Keratinocyte (primary cell): ENCODE measurements around the gene NCS1. TPM values are rescaled to one million over a fixed set of nuclear protein-coding genes. Genes with fewer than 3 reads are reported as not detected.

Experiments used
- DNase-seq: peaks from one replicate; pipeline ENCODE4 v3.0.0-alpha.2; 2011; ENCODE audit warnings: low read depth, missing footprints, low spot score
- FAIRE-seq: peaks from 2 replicates; lab custom pipeline; 2011; peaks lifted over from hg19 to GRCh38; lab: Jason Lieb, UNC
- H2AFZ ChIP-seq: 2 replicates; pipeline ENCODE4 v1.6.0; 2012; ENCODE audit warnings: low read length, control low read depth, inconsistent platforms; ENCODE audit not compliant: control insufficient read depth
- H3K27ac ChIP-seq: 2 replicates; pipeline ENCODE4 v1.5.1; 2011; ENCODE audit warnings: low read length; ENCODE audit not compliant: control insufficient read depth, insufficient read depth
- H3K27me3 ChIP-seq: 3 replicates; pipeline ENCODE4 v1.6.0; 2011; ENCODE audit warnings: low read length; ENCODE audit not compliant: control insufficient read depth, insufficient read depth; ENCODE audit errors: extremely low read depth
- H3K36me3 ChIP-seq, 2 experiments: 2 replicates in 1 of 2; 3 replicates in 1 of 2; pipeline ENCODE4 v1.5.1; 2011; ENCODE audit warnings: low read length in 2 of 2, mild to moderate bottlenecking in 1 of 2; ENCODE audit not compliant: control insufficient read depth in 2 of 2, insufficient read depth in 2 of 2; ENCODE audit errors: extremely low read depth in 1 of 2
- H3K4me1 ChIP-seq: 3 replicates; pipeline ENCODE4 v1.5.1; 2011; ENCODE audit warnings: low read length; ENCODE audit not compliant: control insufficient read depth, insufficient read depth; ENCODE audit errors: extremely low read depth
- H3K4me2 ChIP-seq: 3 replicates; pipeline ENCODE4 v1.6.0; 2011; ENCODE audit warnings: low read depth, low read length; ENCODE audit not compliant: control insufficient read depth, insufficient read depth; ENCODE audit errors: extremely low read depth
- H3K4me3 ChIP-seq, 3 experiments: fragments of 200-600 bp in 1 of 3; sonication (generic) in 1 of 3; 2 replicates in 2 of 3; 3 replicates in 1 of 3; pipeline ENCODE4 v1.5.1; 2011 to 2016; ENCODE audit warnings: low read length in 3 of 3, mild to moderate bottlenecking in 3 of 3, control low read depth in 2 of 3, inconsistent platforms in 1 of 3, low read depth in 1 of 3, mixed read lengths in 1 of 3, mixed run types in 1 of 3, moderate library complexity in 1 of 3; ENCODE audit not compliant: control insufficient read depth in 2 of 3, insufficient read depth in 2 of 3; ENCODE audit errors: extremely low read depth in 1 of 3
- H3K79me2 ChIP-seq: 2 replicates; pipeline ENCODE4 v1.6.0; 2012; ENCODE audit warnings: low read length; ENCODE audit not compliant: control insufficient read depth, insufficient read depth
- H3K9ac ChIP-seq: 3 replicates; pipeline ENCODE4 v1.6.0; 2011; ENCODE audit warnings: low read length; ENCODE audit not compliant: control insufficient read depth, insufficient read depth; ENCODE audit errors: extremely low read depth
- H3K9me1 ChIP-seq: 3 replicates; pipeline ENCODE4 v1.6.0; 2011; ENCODE audit warnings: low read length; ENCODE audit not compliant: control insufficient read depth, insufficient read depth; ENCODE audit errors: extremely low read depth
- H3K9me3 ChIP-seq: 2 replicates; pipeline ENCODE4 v1.5.1; 2012; ENCODE audit warnings: low read depth, low read length; ENCODE audit not compliant: control insufficient read depth
- H4K20me1 ChIP-seq: 3 replicates; pipeline ENCODE4 v1.6.0; 2011; ENCODE audit warnings: low read length; ENCODE audit not compliant: control insufficient read depth, insufficient read depth; ENCODE audit errors: extremely low read depth
- EZH2 ChIP-seq: IDR thresholded peaks from one replicate; pipeline ENCODE4 v1.6.1; 2012; ENCODE audit warnings: inconsistent platforms, mild to moderate bottlenecking, low read length, moderate library complexity
- dilution Hi-C: fragments of 300-500 bp; cut with MboI; formaldehyde crosslinking; loops from one replicate; pipeline ENCODE4 v1.7.0; 2020; ENCODE audit warnings: low sequenced_read_pairs; ENCODE audit not compliant: extremely low pct_ligation_motif_present
- polyA plus RNA-seq, 5 experiments: library from polyadenylated mRNA; depleted of rRNA in 3 of 5; stranded (reverse) in 3 of 5; stranded (forward) in 1 of 5; unstranded in 1 of 5; fragments of >200 nt; gene quantifications; 1 replicate in 1 of 5; 2 replicates in 3 of 5; 3 replicates in 1 of 5; pipeline versions ENCODE4 v1.2.1 to v1.2.3, GENCODE V29; 2011 to 2012; ENCODE audit warnings: missing spikeins in 2 of 5, low read depth in 1 of 5, low replicate concordance in 1 of 5
- TF ChIP-seq, protein P1 (sequence below), 3 experiments: IDR thresholded peaks in 1 of 3; conservative IDR thresholded peaks in 1 of 3; optimal IDR thresholded peaks in 1 of 3; 2 replicates in 2 of 3; 3 replicates in 1 of 3; pipeline versions ENCODE3 to v1.5.1; 2011; ENCODE audit warnings: low read length in 3 of 3, mild to moderate bottlenecking in 3 of 3, moderate library complexity in 2 of 3, control low read depth in 1 of 3, inconsistent platforms in 1 of 3; ENCODE audit not compliant: insufficient read depth in 2 of 3; ENCODE audit errors: extremely low read depth in 1 of 3

The NCS1 gene
- polyA plus RNA-seq, 1 donor (not counting 4 experiments of a cell fraction or from before 2014, with no cell fraction given): 49.1 TPM

DNA sequence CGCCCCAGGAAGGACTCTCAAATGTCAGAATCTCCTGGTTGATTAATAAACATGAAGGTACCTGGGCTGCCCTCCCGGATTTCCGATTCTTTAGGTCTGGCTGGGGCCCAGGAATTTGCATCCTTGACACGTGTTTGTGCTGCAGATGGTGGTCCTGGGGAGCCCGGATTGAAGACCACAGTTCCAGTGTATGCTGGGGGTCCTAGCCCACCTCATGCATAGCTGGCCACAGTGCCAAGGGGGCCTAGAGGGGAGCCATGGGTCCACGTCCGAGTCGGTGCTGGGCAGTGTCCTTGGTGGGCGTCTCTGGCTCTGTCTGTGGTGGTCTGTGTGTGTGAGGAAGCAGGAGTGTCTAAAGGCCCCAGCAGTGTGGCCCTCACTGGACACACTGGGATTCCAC, 3.2 kb downstream of the NCS1 start:
- dilution Hi-C loops: no loop called here
- H3K79me2 ChIP-seq: peaks cover 59% of the 10 kb centered on the region
- no peak overlapping the region for H3K9ac ChIP-seq
- peaks cover 10 to 11% of the 10 kb centered on the region in 2 experiments for H3K36me3 ChIP-seq
- no peaks in the 10 kb centered on the region for H3K9me3 ChIP-seq
- H4K20me1 ChIP-seq: peaks cover 13% of the 10 kb centered on the region
- DNase-seq: no peak
- FAIRE-seq: no peak
- H3K4me1 ChIP-seq: peaks cover 11% of the 10 kb centered on the region
- no peak overlapping the region for H2AFZ ChIP-seq
- TF ChIP-seq, protein P1, sequence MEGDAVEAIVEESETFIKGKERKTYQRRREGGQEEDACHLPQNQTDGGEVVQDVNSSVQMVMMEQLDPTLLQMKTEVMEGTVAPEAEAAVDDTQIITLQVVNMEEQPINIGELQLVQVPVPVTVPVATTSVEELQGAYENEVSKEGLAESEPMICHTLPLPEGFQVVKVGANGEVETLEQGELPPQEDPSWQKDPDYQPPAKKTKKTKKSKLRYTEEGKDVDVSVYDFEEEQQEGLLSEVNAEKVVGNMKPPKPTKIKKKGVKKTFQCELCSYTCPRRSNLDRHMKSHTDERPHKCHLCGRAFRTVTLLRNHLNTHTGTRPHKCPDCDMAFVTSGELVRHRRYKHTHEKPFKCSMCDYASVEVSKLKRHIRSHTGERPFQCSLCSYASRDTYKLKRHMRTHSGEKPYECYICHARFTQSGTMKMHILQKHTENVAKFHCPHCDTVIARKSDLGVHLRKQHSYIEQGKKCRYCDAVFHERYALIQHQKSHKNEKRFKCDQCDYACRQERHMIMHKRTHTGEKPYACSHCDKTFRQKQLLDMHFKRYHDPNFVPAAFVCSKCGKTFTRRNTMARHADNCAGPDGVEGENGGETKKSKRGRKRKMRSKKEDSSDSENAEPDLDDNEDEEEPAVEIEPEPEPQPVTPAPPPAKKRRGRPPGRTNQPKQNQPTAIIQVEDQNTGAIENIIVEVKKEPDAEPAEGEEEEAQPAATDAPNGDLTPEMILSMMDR (optimal IDR thresholded peaks at IDR 0.05 in 1 of 3, IDR thresholded peaks at IDR 0.05 in 1 of 3, conservative IDR thresholded peaks at IDR 0.05 in 1 of 3; ENCODE audit: extremely low read depth in 1 of 3, insufficient read depth in 2 of 3, low read length in 3 of 3): no peak
- TF ChIP-seq EZH2: no peak
- H3K9me1 ChIP-seq: no peaks in the 10 kb centered on the region
- no peak overlapping the region for H3K4me2 ChIP-seq
- no peak overlapping the region for H3K4me3 ChIP-seq
- no peaks in the 10 kb centered on the region for H3K27me3 ChIP-seq
- H3K27ac ChIP-seq: no peak overlapping the region

DNA sequence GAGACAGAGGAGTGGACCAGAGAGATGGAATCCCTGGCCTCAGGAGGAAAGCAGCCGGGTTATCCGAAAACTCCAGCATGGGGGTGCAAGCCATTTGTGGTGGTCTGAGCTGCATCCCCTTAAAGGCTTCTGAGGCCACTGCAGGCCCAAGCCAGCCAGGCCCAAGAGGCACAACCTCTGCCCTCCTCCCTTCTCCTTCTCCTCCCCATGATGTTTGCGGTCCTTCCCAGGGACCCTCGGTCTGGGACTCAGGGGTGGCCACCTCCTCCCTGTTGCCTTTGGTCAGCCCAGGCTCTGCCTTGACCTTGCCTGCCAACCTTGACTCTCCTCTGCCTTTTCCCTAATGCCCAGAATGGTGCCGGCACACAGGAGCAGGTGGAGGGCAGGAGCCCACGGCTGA, 4.6 kb downstream of the NCS1 start:
- Histone ChIP-seq H3K36me3 (peaks cover 10 to 17% of the 10 kb centered on the region in 2 experiments), H3K4me2 (no peak overlapping the region), H3K9ac (no peak overlapping the region), H3K4me3 (no peak overlapping the region), H3K4me1 (peaks cover 9% of the 10 kb centered on the region), H3K9me1 (no peaks in the 10 kb centered on the region), H2AFZ (no peak overlapping the region), H4K20me1 (peaks cover 13% of the 10 kb centered on the region), H3K79me2 (peaks cover 72% of the 10 kb centered on the region), H3K27me3 (no peaks in the 10 kb centered on the region), H3K27ac (no peak overlapping the region), H3K9me3 (no peaks in the 10 kb centered on the region)
- DNase-seq: no peak
- no peak for FAIRE-seq
- TF ChIP-seq, protein P1 (optimal IDR thresholded peaks at IDR 0.05 in 1 of 3, IDR thresholded peaks at IDR 0.05 in 1 of 3, conservative IDR thresholded peaks at IDR 0.05 in 1 of 3; ENCODE audit: extremely low read depth in 1 of 3, insufficient read depth in 2 of 3, low read length in 3 of 3): no peak
- no peak for TF ChIP-seq EZH2
- dilution Hi-C loops: no loop called here
